H1 (cell line): ENCODE results near the gene DOCK9. TPM values are rescaled to one million over a fixed set of nuclear protein-coding genes. Genes with fewer than 3 reads are reported as not detected.

ENCODE experiments used
- CTCF ChIA-PET: fragments of 300-600 bp; sonication (Branson Sonifier 250); formaldehyde crosslinking; loops from one replicate; lab custom pipeline; 2021; ENCODE audit not compliant: partially characterized antibody; lab: Charles Lee
- POLR2A ChIA-PET: fragments of 300-600 bp; sonication (Branson Sonifier 250); formaldehyde crosslinking; loops from one replicate; lab custom pipeline; 2021; ENCODE audit warnings: inconsistent platforms; ENCODE audit not compliant: partially characterized antibody; lab: Charles Lee
- DNase-seq, 2 experiments: peaks; one replicate each; pipeline versions ENCODE4 v3.0.0 to v3.0.0-alpha.2; 2010 to 2022; ENCODE audit warnings: low spot score in 2 of 2, low read depth in 1 of 2, mixed read lengths in 1 of 2
- FAIRE-seq: peaks from 2 replicates; lab custom pipeline; 2011; peaks lifted over from hg19 to GRCh38; lab: Jason Lieb, UNC
- H2AFZ ChIP-seq: 2 replicates; pipeline ENCODE4 v1.8.1; 2012; ENCODE audit warnings: low read length, inconsistent platforms
- H2AK5ac ChIP-seq: 2 replicates; pipeline ENCODE4 v1.6.1; 2013; ENCODE audit warnings: low read depth, low read length
- H2BK120ac ChIP-seq: replicated peaks from 2 replicates; pipeline ENCODE3; 2013; ENCODE audit warnings: low read depth, low read length, inconsistent platforms
- H2BK12ac ChIP-seq: 2 replicates; pipeline ENCODE4 v1.6.1; 2013; ENCODE audit warnings: low read depth, low read length
- H2BK15ac ChIP-seq: 2 replicates; pipeline ENCODE4 v1.6.1; 2013; ENCODE audit warnings: low read length
- H2BK20ac ChIP-seq: 2 replicates; pipeline ENCODE4 v1.6.1; 2013; ENCODE audit warnings: low read length
- H2BK5ac ChIP-seq: 2 replicates; pipeline ENCODE4 v1.6.1; 2013; ENCODE audit warnings: low read depth, low read length
- H3K14ac ChIP-seq: 2 replicates; pipeline ENCODE4 v1.6.1; 2013; ENCODE audit warnings: inconsistent platforms; ENCODE audit not compliant: insufficient read length
- H3K18ac ChIP-seq: 2 replicates; pipeline ENCODE4 v1.6.1; 2013; ENCODE audit warnings: low read length; ENCODE audit errors: extremely low read depth
- H3K23ac ChIP-seq: 2 replicates; pipeline ENCODE4 v1.6.1; 2013; ENCODE audit warnings: inconsistent platforms; ENCODE audit not compliant: insufficient read length
- H3K23me2 ChIP-seq: 2 replicates; pipeline ENCODE4 v1.6.1; 2013; ENCODE audit warnings: low read depth, low read length
- H3K27ac ChIP-seq: 2 replicates; pipeline ENCODE4 v1.6.1; 2011; ENCODE audit warnings: low read depth, low read length, inconsistent platforms
- H3K27me3 ChIP-seq, 4 experiments: replicated peaks in 1 of 4; 1 replicate in 1 of 4; 2 replicates in 3 of 4; pipeline versions ENCODE4 v1.6.1 to v1.8.1; 2011 to 2013; ENCODE audit warnings: low read length in 3 of 4, mild to moderate bottlenecking in 3 of 4, inconsistent platforms in 2 of 4, mixed read lengths in 2 of 4, moderate library complexity in 1 of 4; ENCODE audit not compliant: control insufficient read depth in 3 of 4, insufficient read depth in 3 of 4; ENCODE audit errors: extremely low read depth in 1 of 4
- H3K36me3 ChIP-seq, 4 experiments: 2 replicates each; pipeline versions ENCODE4 v1.6.1 to v1.8.1; 2011 to 2013; ENCODE audit warnings: mild to moderate bottlenecking in 4 of 4, low read length in 3 of 4, moderate library complexity in 2 of 4, control low read depth in 1 of 4, inconsistent platforms in 1 of 4; ENCODE audit not compliant: insufficient read depth in 4 of 4, control insufficient read depth in 2 of 4
- H3K4ac ChIP-seq: replicated peaks from 2 replicates; pipeline ENCODE3; 2013; ENCODE audit warnings: low read length, low read depth, mixed read lengths, inconsistent platforms; ENCODE audit not compliant: insufficient read length
- H3K4me1 ChIP-seq, 4 experiments: replicated peaks in 1 of 4; 1 replicate in 1 of 4; 2 replicates in 3 of 4; pipeline versions ENCODE4 v1.6.1 to v1.8.1; 2011 to 2013; ENCODE audit warnings: low read length in 3 of 4, inconsistent platforms in 2 of 4, mixed read lengths in 1 of 4; ENCODE audit not compliant: insufficient read depth in 4 of 4, control insufficient read depth in 3 of 4
- H3K4me2 ChIP-seq, 2 experiments: 2 replicates each; pipeline versions ENCODE4 v1.6.1 to v1.8.1; 2011 to 2013; ENCODE audit warnings: low read depth in 2 of 2, low read length in 2 of 2, control low read depth in 1 of 2, inconsistent platforms in 1 of 2, mild to moderate bottlenecking in 1 of 2; ENCODE audit not compliant: insufficient read depth in 1 of 2
- H3K4me3 ChIP-seq, 4 experiments: fragments of 200-600, 300-600 bp in 1 of 4; sonication (generic), shearing (Covaris generic), sonication (Bioruptor Twin) in 1 of 4; 2 replicates each; pipeline versions ENCODE4 v1.5.1 to v1.8.1; 2011 to 2016; ENCODE audit warnings: low read length in 4 of 4, low read depth in 3 of 4, control low read depth in 2 of 4, inconsistent platforms in 2 of 4, mild to moderate bottlenecking in 2 of 4, mixed read lengths in 1 of 4, moderate library complexity in 1 of 4; ENCODE audit not compliant: insufficient read depth in 2 of 4; ENCODE audit errors: extremely low read depth in 1 of 4
- H3K56ac ChIP-seq: replicated peaks from 2 replicates; pipeline ENCODE3; 2013; ENCODE audit warnings: low read depth, mild to moderate bottlenecking, mixed read lengths, low read length, inconsistent platforms; ENCODE audit not compliant: insufficient read length
- H3K79me1 ChIP-seq: 2 replicates; pipeline ENCODE4 v1.6.1; 2013; ENCODE audit warnings: low read depth, low read length, control low read depth
- H3K79me2 ChIP-seq, 2 experiments: 2 replicates each; pipeline versions ENCODE4 v1.6.1 to v1.8.1; 2012 to 2013; ENCODE audit warnings: low read length in 2 of 2, mild to moderate bottlenecking in 2 of 2, inconsistent platforms in 1 of 2; ENCODE audit not compliant: insufficient read depth in 2 of 2, control insufficient read depth in 1 of 2
- H3K9ac ChIP-seq, 4 experiments: replicated peaks in 1 of 4; 1 replicate in 1 of 4; 2 replicates in 3 of 4; pipeline versions ENCODE4 v1.6.1 to v1.8.1; 2011 to 2013; ENCODE audit warnings: low read depth in 3 of 4, low read length in 3 of 4, control low read depth in 2 of 4, mild to moderate bottlenecking in 2 of 4, moderate library complexity in 2 of 4, inconsistent platforms in 1 of 4; ENCODE audit errors: extremely low read depth in 1 of 4
- H3K9me3 ChIP-seq, 2 experiments: 2 replicates each; pipeline versions ENCODE4 v1.6.1 to v1.8.1; 2012 to 2013; ENCODE audit warnings: mild to moderate bottlenecking in 2 of 2, moderate library complexity in 2 of 2, control low read depth in 1 of 2, inconsistent platforms in 1 of 2, low read depth in 1 of 2, low read length in 1 of 2, mixed read lengths in 1 of 2; ENCODE audit not compliant: insufficient read depth in 2 of 2
- H4K20me1 ChIP-seq, 2 experiments: replicated peaks in 1 of 2; 2 replicates each; pipeline versions ENCODE3 to v1.8.1; 2011 to 2013; ENCODE audit warnings: inconsistent platforms in 2 of 2, low read length in 2 of 2, mild to moderate bottlenecking in 1 of 2; ENCODE audit not compliant: insufficient read depth in 2 of 2, control insufficient read depth in 1 of 2
- H4K5ac ChIP-seq: 2 replicates; pipeline ENCODE4 v1.6.1; 2013; ENCODE audit warnings: low read length, low read depth, mixed read lengths, inconsistent platforms; ENCODE audit not compliant: insufficient read length
- H4K8ac ChIP-seq: 2 replicates; pipeline ENCODE4 v1.8.0; 2013; ENCODE audit warnings: mild to moderate bottlenecking, moderate library complexity, low read length, inconsistent platforms; ENCODE audit not compliant: insufficient read depth; ENCODE audit errors: extremely low read depth
- H4K91ac ChIP-seq: replicated peaks from 2 replicates; pipeline ENCODE3; 2013; ENCODE audit warnings: low read length, mixed read lengths, inconsistent platforms; ENCODE audit not compliant: insufficient read length
- JUN ChIP-seq: IDR thresholded peaks from 2 replicates; pipeline ENCODE4 v1.6.1; 2011; ENCODE audit warnings: low read depth, mild to moderate bottlenecking, improper control_type of control experiment, low read length
- KDM4A ChIP-seq: IDR thresholded peaks from one replicate; pipeline ENCODE4 v1.7.1; 2012; ENCODE audit warnings: low read depth, mild to moderate bottlenecking, moderate library complexity, low read length, inconsistent platforms; ENCODE audit not compliant: severe bottlenecking
- SP2 ChIP-seq: IDR thresholded peaks from 2 replicates; pipeline ENCODE4 v1.6.1; 2012; ENCODE audit warnings: mild to moderate bottlenecking, low read length, inconsistent platforms
- TBP ChIP-seq: IDR thresholded peaks from 2 replicates; pipeline ENCODE4 v1.6.1; 2011; ENCODE audit warnings: low read depth, low read length, improper control_type of control experiment
- ZNF274 ChIP-seq: IDR thresholded peaks from 2 replicates; pipeline ENCODE4 v1.7.0; 2012; ENCODE audit warnings: low read length, borderline replicate concordance; ENCODE audit errors: extremely low read depth
- WGBS, 2 experiments: shearing (Covaris generic) in 1 of 2; methylation state at CpG; one replicate each; pipeline versions ENCODE4 v1.1.6 to v1.1.7; 2013 to 2015; ENCODE audit warnings: low lambda C conversion rate in 2 of 2, mixed read lengths in 2 of 2, inconsistent platforms in 1 of 2, low coverage in 1 of 2, missing lambda C conversion rate in 1 of 2; ENCODE audit not compliant: insufficient replicate concordance in 2 of 2, insufficient coverage in 1 of 2, insufficient read length in 1 of 2; ENCODE audit errors: extremely low coverage in 1 of 2, missing lambda C conversion rate in 1 of 2; 5-methylcytosine and 5-hydroxymethylcytosine counted together
- polyA plus RNA-seq, 7 experiments: library from polyadenylated mRNA; depleted of rRNA in 3 of 7; stranded (reverse) in 5 of 7; unstranded in 2 of 7; fragments of >200 nt in 5 of 7; fragments of 200-250 nt in 2 of 7; gene quantifications; 1 replicate in 5 of 7; 2 replicates in 1 of 7; 4 replicates in 1 of 7; pipeline versions ENCODE4 v1.2.1 to v1.2.3, GENCODE V29; 2011 to 2013; ENCODE audit warnings: missing spikeins in 2 of 7, mixed read lengths in 2 of 7
- total RNA-seq: library from RNA; stranded (reverse); fragmentation: NEBNext Ultra II Directional; extraction: Animal tissue kit (Norgen Biotek cat#: 25700); gene quantifications from 2 replicates; pipeline ENCODE4 v1.2.1, GENCODE V29; 2021

The DOCK9 gene
- total and polyA plus RNA-seq, 2 of the 8 experiments (the other 6 are each of a cell fraction or from before 2014, with no cell fraction given): 21.6 to 31.5 TPM

GRCh38 chr13:98989469-98990235 is 11.8 kb upstream of the DOCK9 start:
- H2AFZ ChIP-seq: no peak overlapping the region
- H3K9ac ChIP-seq: no peak overlapping the region
- H3K23me2 ChIP-seq: no peaks in the 10 kb centered on the region
- POLR2A ChIA-PET: no interaction called here
- H3K18ac ChIP-seq: no peak overlapping the region
- no peak overlapping the region for H3K4me3 ChIP-seq
- no peak overlapping the region for H3K27ac ChIP-seq
- H3K56ac ChIP-seq: no peak overlapping the region
- H3K9me3 ChIP-seq: no peaks in the 10 kb centered on the region
- no peak overlapping the region for H2BK120ac ChIP-seq
- no peak overlapping the region for H2BK15ac ChIP-seq
- no peak overlapping the region for H2AK5ac ChIP-seq
- no peak overlapping the region for H2BK12ac ChIP-seq
- no peak overlapping the region for H4K91ac ChIP-seq
- peaks cover 0 to 11% (median 5%) of the 10 kb centered on the region in 4 experiments; a peak in 6 of 7 replicates for H3K4me1 ChIP-seq
- H3K14ac ChIP-seq: no peak overlapping the region
- no peak for TF ChIP-seq SP2
- no peak for TF ChIP-seq ZNF274
- TF ChIP-seq JUN: no peak
- no peak for TF ChIP-seq KDM4A
- TF ChIP-seq TBP: no peak
- no peaks in the 10 kb centered on the region for H3K27me3 ChIP-seq
- no peaks in the 10 kb centered on the region for H4K20me1 ChIP-seq
- WGBS, 2 experiments: 94% methylated on average over 4 of the region's 4 CpGs; no CpG with 5 or more reads in 1 of the 2 experiments
- H2BK20ac ChIP-seq: no peak overlapping the region
- no peak for DNase-seq
- no peak overlapping the region for H2BK5ac ChIP-seq
- no peak for FAIRE-seq
- H3K79me1 ChIP-seq: no peaks in the 10 kb centered on the region
- no peak overlapping the region for H4K5ac ChIP-seq
- CTCF ChIA-PET: interaction anchor here (1.3 to 1.5 kb wide), 4 partner anchors 8 to 122 kb away, joined by 4 to 6 read pairs (median 4); no protein-coding TSS in a partner anchor
- no peak overlapping the region for H3K4me2 ChIP-seq
- H3K36me3 ChIP-seq: no peaks in the 10 kb centered on the region
- H3K23ac ChIP-seq: no peak overlapping the region
- no peak overlapping the region for H4K8ac ChIP-seq
- no peak overlapping the region for H3K4ac ChIP-seq
- no peaks in the 10 kb centered on the region for H3K79me2 ChIP-seq
